IMR-90 (cell line): ENCODE results near the gene PTCHD4. TPM values are rescaled to one million over a fixed set of nuclear protein-coding genes. Genes with fewer than 3 reads are reported as not detected.

ENCODE experiments used
- ATAC-seq: fragments of 200-7000 bp; cut with Tn5 transposase; 2 replicates; pipeline ENCODE4 v1.9.1; 2020; ENCODE audit warnings: low read depth, mild to moderate bottlenecking, moderate library complexity
- BruUV-seq: library from RNA; stranded (reverse); fragments of 400-500 nt; replicated peaks from 2 replicates; lab custom pipeline; 2021; lab: Mats Ljungman, UMichigan
- CTCF ChIA-PET: fragments of 300-600 bp; formaldehyde crosslinking; extraction: SDS; loops from one replicate; lab custom pipeline; 2021; ENCODE audit warnings: antibody characterized with exemption; lab: Yijun Ruan, JAX
- POLR2A ChIA-PET: fragments of 300-600 bp; sonication (Branson Sonifier 250); formaldehyde crosslinking; loops from one replicate; lab custom pipeline; 2022; ENCODE audit warnings: antibody characterized with exemption; ENCODE audit not compliant: unreplicated experiment; lab: Charles Lee
- DNase-seq: peaks from one replicate; pipeline ENCODE4 v3.0.0; 2013
- H2AFZ ChIP-seq: replicated peaks from 2 replicates; pipeline ENCODE3; 2013; ENCODE audit warnings: low read length, mild to moderate bottlenecking; ENCODE audit not compliant: poor library complexity
- H2AK5ac ChIP-seq: 2 replicates; pipeline ENCODE4 v1.6.1; 2013; ENCODE audit warnings: low read depth, low read length, inconsistent platforms
- H2AK9ac ChIP-seq: replicated peaks from 2 replicates; pipeline ENCODE3; 2013; ENCODE audit warnings: mild to moderate bottlenecking, low read depth, low read length, moderate library complexity; ENCODE audit not compliant: poor library complexity
- H2BK120ac ChIP-seq: 2 replicates; pipeline ENCODE4 v1.6.1; 2013; ENCODE audit warnings: low read depth, low read length, inconsistent platforms
- H2BK15ac ChIP-seq: 3 replicates; pipeline ENCODE4 v1.6.1; 2013; ENCODE audit warnings: low read depth, low read length, inconsistent platforms
- H2BK20ac ChIP-seq: 2 replicates; pipeline ENCODE4 v1.6.1; 2013; ENCODE audit warnings: low read depth, mild to moderate bottlenecking, inconsistent platforms, low read length, moderate library complexity
- H2BK5ac ChIP-seq: 2 replicates; pipeline ENCODE4 v1.6.1; 2013; ENCODE audit warnings: mild to moderate bottlenecking, low read depth, low read length, inconsistent platforms; ENCODE audit not compliant: poor library complexity, severe bottlenecking
- H3K14ac ChIP-seq: replicated peaks from 2 replicates; pipeline ENCODE4 v1.6.1; 2013; ENCODE audit warnings: low read depth, low read length, inconsistent platforms
- H3K18ac ChIP-seq: 2 replicates; pipeline ENCODE4 v1.6.1; 2013; ENCODE audit warnings: low read depth, low read length, control low read depth
- H3K23ac ChIP-seq: 2 replicates; pipeline ENCODE4 v1.6.1; 2013; ENCODE audit warnings: low read depth, low read length, inconsistent platforms
- H3K27ac ChIP-seq: 2 replicates; pipeline ENCODE4 v1.5.1; 2013; ENCODE audit warnings: mild to moderate bottlenecking, control low read depth, low read length; ENCODE audit not compliant: insufficient read depth
- H3K27me3 ChIP-seq: 2 replicates; pipeline ENCODE4 v1.6.1; 2013; ENCODE audit warnings: low read length; ENCODE audit not compliant: control insufficient read depth, insufficient read depth
- H3K36me3 ChIP-seq: 2 replicates; pipeline ENCODE4 v1.6.1; 2013; ENCODE audit warnings: low read length, mixed read lengths; ENCODE audit not compliant: control insufficient read depth, insufficient read depth
- H3K4ac ChIP-seq: 2 replicates; pipeline ENCODE4 v1.6.1; 2013; ENCODE audit warnings: low read depth, low read length, inconsistent platforms
- H3K4me1 ChIP-seq: 2 replicates; pipeline ENCODE4 v1.6.1; 2013; ENCODE audit warnings: low read length, mixed read lengths; ENCODE audit not compliant: control insufficient read depth, insufficient read depth
- H3K4me2 ChIP-seq: 2 replicates; pipeline ENCODE4 v1.6.1; 2013; ENCODE audit warnings: low read depth, mild to moderate bottlenecking, control low read depth, low read length, moderate library complexity
- H3K4me3 ChIP-seq: 2 replicates; pipeline ENCODE4 v1.5.1; 2013; ENCODE audit warnings: low read depth, mild to moderate bottlenecking, control low read depth, low read length, moderate library complexity; ENCODE audit not compliant: insufficient read depth
- H3K56ac ChIP-seq: 2 replicates; pipeline ENCODE4 v1.6.1; 2013; ENCODE audit warnings: low read length, inconsistent platforms; ENCODE audit not compliant: insufficient read depth; ENCODE audit errors: extremely low read depth
- H3K79me1 ChIP-seq, 2 experiments: 2 replicates each; pipeline ENCODE4 v1.6.1; 2013; ENCODE audit warnings: low read length in 2 of 2, inconsistent platforms in 1 of 2, low read depth in 1 of 2
- H3K9ac ChIP-seq: 2 replicates; pipeline ENCODE4 v1.6.1; 2013; ENCODE audit warnings: low read depth, low read length, control low read depth
- H3K9me1 ChIP-seq: 2 replicates; pipeline ENCODE4 v1.6.1; 2013; ENCODE audit warnings: low read length, inconsistent platforms; ENCODE audit not compliant: insufficient read depth
- H3K9me3 ChIP-seq: 2 replicates; pipeline ENCODE4 v1.6.1; 2013; ENCODE audit warnings: low read length; ENCODE audit not compliant: control insufficient read depth, insufficient read depth
- H4K20me1 ChIP-seq: 2 replicates; pipeline ENCODE4 v1.6.1; 2013; ENCODE audit warnings: low read length, inconsistent platforms; ENCODE audit not compliant: insufficient read depth
- H4K5ac ChIP-seq: 2 replicates; pipeline ENCODE4 v1.6.1; 2013; ENCODE audit warnings: mild to moderate bottlenecking, low read depth, low read length, control low read depth
- H4K8ac ChIP-seq, 2 experiments: 2 replicates each; pipeline ENCODE4 v1.6.1; 2013; ENCODE audit warnings: low read depth in 2 of 2, low read length in 2 of 2, control low read depth in 1 of 2, inconsistent platforms in 1 of 2
- H4K91ac ChIP-seq: 2 replicates; pipeline ENCODE4 v1.6.1; 2013; ENCODE audit warnings: low read depth, low read length, inconsistent platforms; ENCODE audit not compliant: insufficient read depth
- MAFK ChIP-seq: IDR thresholded peaks from 2 replicates; pipeline ENCODE4 v1.6.1; 2012; ENCODE audit warnings: low read depth, low read length, improper control_type of control experiment
- NFE2L2 ChIP-seq: fragments of 150-350 bp; IDR thresholded peaks from 2 replicates; pipeline ENCODE4 v1.6.1; 2016; ENCODE audit warnings: low read depth, mild to moderate bottlenecking, low read length
- USF2 ChIP-seq: fragments of 150-350 bp; IDR thresholded peaks from 2 replicates; pipeline ENCODE4 v1.6.1; 2017; ENCODE audit warnings: mild to moderate bottlenecking, antibody characterized with exemption, low read length, low read depth
- dilution Hi-C: fragments of 300-500 bp; cut with HindIII; formaldehyde crosslinking; loops from one replicate; pipeline ENCODE4 v1.14.3; 2018; ENCODE audit warnings: low sequenced_read_pairs; ENCODE audit not compliant: unreplicated experiment
- in situ Hi-C: fragments of 300-500 bp; cut with MboI; formaldehyde crosslinking; loops from 3 replicates; pipeline ENCODE4 v1.14.3; 2019; ENCODE audit warnings: low sequenced_read_pairs, inconsistent platforms, mixed read lengths
- intact Hi-C: fragments of 100-400 bp; cut with micrococcal nuclease; formaldehyde crosslinking; loops from 2 replicates; pipeline ENCODE4 v1.10.0; 2022
- polyA plus RNA-seq, 3 experiments: library from polyadenylated mRNA; depleted of rRNA; stranded (reverse); fragments of >200 nt; gene quantifications; 2 replicates each; pipeline ENCODE4 v1.2.3, GENCODE V29; 2012; ENCODE audit warnings: low replicate concordance in 1 of 3
- total RNA-seq: library from RNA; depleted of rRNA; stranded (reverse); fragments of >200 nt; gene quantifications from 2 replicates; pipeline ENCODE4 v1.2.3, GENCODE V29; 2012

Gene PTCHD4
- total and polyA plus RNA-seq, 2 of the 4 experiments (the other 2 are of a cell fraction) = 0.53 to 0.72 TPM

DNA sequence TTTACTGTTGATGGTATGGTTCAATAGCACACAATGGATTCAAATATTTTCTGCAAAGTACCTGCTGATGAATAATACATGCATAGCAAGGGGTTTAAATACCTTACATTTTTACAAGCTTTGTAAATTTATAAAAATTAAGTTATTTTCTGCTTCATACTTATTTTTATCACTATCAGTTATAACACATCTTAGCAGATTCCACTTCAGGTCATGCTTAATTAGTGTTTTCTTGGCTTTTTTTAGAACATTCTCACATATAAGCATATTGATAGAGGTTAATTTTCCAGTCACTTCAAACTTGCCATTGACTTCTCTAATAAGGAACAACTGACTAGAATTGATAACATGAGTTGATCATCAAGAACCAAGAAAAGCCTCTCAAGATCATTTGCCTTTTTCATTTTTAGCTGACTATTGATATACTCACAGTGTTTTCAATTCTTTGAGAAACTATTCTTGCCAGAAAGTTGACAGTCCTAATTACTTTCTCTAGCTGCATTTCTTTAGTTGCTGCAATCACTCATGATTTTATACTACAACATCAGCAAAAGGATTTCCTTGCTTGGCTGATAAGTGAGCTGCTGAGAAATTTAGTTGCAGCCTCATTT is 25.8 kb downstream of the PTCHD4 start:
- intact Hi-C loops = no loop called here
- H3K36me3 ChIP-seq = no peaks in the 10 kb centered on the region
- in situ Hi-C loops = no loop called here
- H2AFZ ChIP-seq = no peak overlapping the region
- no peak overlapping the region for H2BK15ac ChIP-seq
- TF ChIP-seq NFE2L2 = no peak
- TF ChIP-seq MAFK = peak; percentile 11; the same call in 1 of the 2 replicates
- no peak for TF ChIP-seq USF2
- H2BK5ac ChIP-seq = no peak overlapping the region
- H3K4me2 ChIP-seq = no peak overlapping the region
- H3K4me3 ChIP-seq = no peak overlapping the region
- H4K91ac ChIP-seq = no peak overlapping the region
- no peak overlapping the region for H2BK120ac ChIP-seq
- H3K79me1 ChIP-seq = no peaks in the 10 kb centered on the region
- H4K5ac ChIP-seq = no peak overlapping the region
- no peaks in the 10 kb centered on the region for H3K9me3 ChIP-seq
- H3K9ac ChIP-seq = no peak overlapping the region
- H3K56ac ChIP-seq = no peak overlapping the region
- no peak overlapping the region for H2AK5ac ChIP-seq
- H3K23ac ChIP-seq = no peak overlapping the region
- ATAC-seq = no peak
- no peak overlapping the region for H2BK20ac ChIP-seq
- no peak overlapping the region for H4K8ac ChIP-seq
- H3K4ac ChIP-seq = no peak overlapping the region
- H3K14ac ChIP-seq = no peak overlapping the region
- no peak overlapping the region for H3K27ac ChIP-seq
- H3K4me1 ChIP-seq = no peaks in the 10 kb centered on the region
- ChIA-PET POLR2A (no interaction called here), CTCF (interaction anchor here (0.6 kb wide), 1 partner anchor 63 kb away, joined by 3 read pairs; no protein-coding TSS in a partner anchor)
- H3K27me3 ChIP-seq = no peaks in the 10 kb centered on the region
- no peaks in the 10 kb centered on the region for H4K20me1 ChIP-seq
- dilution Hi-C loops = no loop called here
- no TSS peak for BruUV-seq
- no peak overlapping the region for H3K18ac ChIP-seq
- H2AK9ac ChIP-seq = no peak overlapping the region
- no peaks in the 10 kb centered on the region for H3K9me1 ChIP-seq
- DNase-seq = no peak
